OCI-M2 (cell line): ENCODE data around the gene IL1R2.

Source experiments
- DNase-seq: peaks from one replicate; lab custom pipeline; 2025; ENCODE audit not compliant: unreplicated experiment; lab: John Stamatoyannopoulos, UW

Gene IL1R2

GRCh38 chr2:102037681-102038080, 45.9 kb downstream of the IL1R2 start:
- no peak for DNase-seq

DNA sequence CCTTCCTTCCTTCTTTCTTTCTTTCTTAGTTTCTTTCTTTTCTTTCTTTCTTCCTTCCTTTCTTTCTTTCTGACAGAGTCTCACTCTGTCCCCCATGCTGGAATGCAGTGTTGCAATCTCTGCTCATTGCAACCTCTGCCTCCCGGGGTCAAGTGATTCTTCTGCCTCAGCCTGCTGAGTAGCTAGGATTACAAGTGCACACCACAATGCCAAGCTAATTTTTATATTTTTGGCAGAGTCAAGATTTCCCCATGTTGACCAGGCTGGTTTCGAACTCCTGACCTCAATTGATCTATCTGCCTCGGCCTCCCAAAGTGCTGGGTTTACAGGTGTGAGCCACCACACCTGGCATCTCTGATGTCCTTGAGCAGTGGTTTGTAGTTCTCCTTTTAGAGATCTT, 48.5 kb downstream of the IL1R2 start:
- DNase-seq: no peak

DNA sequence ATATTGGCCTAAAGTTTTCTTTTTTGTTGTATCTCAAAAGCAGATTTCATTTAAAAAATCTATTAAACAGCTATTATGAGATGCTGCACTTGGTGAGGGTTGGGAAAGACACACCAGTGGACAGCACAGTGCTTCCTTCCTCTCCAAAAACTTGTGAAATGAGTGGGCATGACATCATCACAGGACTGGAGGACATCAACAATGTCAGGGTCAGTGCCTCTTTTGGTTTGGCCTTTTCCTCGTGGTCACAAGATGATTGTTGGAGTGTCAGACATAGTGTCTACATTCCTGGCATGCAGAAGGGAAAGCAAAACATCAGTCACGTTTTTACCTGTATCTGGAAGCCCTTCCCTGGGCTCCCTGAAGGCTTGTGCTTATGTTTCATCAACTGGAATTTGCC, 49.6 kb downstream of the IL1R2 start:
- no peak for DNase-seq

DNA sequence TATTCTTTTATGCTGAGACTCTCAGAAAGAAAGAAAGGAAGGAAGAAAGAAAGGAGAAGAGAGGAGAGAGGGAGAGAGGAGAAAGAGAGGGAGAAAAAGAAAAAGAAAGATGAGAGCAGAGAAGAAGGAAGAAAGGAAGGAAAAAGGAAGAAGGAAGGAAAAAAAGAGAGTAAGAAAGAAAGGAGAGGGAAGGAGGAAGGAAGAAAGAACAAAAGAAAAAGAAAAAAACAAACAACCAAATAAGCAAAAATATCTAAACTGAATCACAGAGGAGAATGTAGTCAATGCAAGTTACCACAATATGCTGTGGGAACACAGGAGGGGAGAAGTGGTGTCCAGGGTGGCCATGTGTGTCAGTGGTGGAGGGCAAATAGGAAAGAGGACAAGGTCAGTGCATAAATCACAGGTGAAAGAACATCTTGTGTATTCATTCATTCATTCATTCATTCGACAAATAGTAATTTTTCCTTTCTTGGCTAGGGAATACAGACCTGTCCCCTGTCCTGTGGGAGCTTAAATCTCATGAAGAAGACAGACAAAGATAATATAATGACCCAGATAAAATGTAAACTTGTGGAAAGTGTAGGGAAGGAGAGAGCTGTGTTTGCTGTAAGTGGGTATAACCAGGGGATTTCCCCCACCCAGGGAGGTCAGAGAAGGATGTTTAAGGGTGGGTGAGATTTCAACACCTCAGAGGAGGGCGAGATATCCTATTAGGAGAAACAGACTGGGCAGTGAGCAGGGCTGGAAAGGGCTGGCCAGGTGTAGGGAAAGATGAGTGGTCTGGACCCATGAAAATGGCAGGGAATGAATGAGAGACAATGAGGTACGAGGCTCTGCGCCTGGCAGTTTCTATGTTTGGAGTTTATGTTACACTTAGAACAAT, 50.7 kb downstream of the IL1R2 start:
- no peak for DNase-seq

DNA sequence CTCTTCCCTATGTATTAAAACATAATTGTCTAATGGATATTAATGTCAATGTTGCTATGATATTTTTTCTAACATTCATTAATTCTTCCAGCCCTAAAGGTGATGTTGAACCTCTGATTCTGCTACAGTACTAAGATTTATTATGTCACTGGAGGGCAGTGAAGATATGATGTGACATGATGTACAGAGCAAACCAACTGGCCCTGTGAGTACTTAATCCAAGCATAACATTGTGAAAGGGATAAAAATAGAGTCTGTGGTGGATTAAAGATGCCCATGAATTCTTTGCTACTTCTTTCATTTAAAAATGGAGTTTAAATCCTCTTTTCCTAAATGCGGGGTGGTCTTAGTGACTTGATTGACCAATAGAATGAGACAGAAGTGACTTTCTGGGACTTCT, 51.8 kb downstream of the IL1R2 start:
- no peak for DNase-seq

- DNase-seq: no peak
Measured at GRCh38 chr2:102044235-102044896, 52.6 kb downstream of the IL1R2 start.

DNA sequence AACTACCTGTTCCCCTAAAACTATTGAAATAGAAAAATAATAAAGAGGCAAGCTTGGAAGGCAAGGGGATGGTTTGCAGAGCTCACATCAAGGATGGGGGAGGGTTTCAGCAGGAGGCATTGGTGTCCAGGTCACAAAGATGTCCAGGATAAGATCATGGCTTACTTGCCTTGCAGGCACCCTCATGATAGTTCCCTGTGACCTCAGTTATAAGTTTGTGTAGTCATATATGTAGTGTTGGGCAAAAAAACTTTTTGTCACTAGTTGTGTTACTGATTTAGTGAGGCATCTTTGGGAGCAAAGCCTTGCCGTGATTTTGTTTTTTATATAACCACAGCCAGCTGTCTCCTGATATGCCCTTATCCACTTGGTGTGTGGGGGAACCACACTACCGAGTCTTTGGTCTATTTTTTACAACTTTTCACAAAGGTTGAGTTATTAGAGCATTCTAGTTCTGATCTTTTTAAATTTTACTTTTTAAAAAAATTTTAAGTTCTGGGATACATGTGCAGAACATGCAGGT, 53.3 kb downstream of the IL1R2 start:
- no peak for DNase-seq

DNA sequence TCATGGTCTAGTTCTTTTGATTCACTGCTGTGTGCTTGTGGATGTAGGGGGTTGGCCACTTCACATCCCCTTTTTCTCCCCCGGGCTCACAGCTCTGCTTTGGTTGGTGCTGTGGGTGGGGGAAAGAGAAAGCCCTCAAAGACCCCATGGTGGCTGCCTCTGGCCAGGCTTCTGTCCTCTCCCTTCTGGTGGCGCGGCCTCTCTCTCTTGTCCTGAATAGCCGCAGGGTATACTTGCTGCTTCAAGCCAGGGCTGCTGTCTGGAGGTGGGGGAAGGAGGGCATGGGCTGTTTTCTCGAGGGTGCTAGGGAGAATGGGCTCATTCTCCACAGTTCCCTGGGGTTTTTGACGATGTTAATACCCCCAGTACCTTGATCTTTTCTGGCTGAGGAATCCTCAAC, 53.9 kb downstream of the IL1R2 start:
- DNase-seq: no peak

GRCh38 chr2:102046135-102046986, 54.6 kb downstream of the IL1R2 start:
- no peak for DNase-seq

GRCh38 chr2:102048465-102048864, 56.7 kb downstream of the IL1R2 start:
- DNase-seq: no peak

GRCh38 chr2:102049756-102050443, 58.1 kb downstream of the IL1R2 start:
- DNase-seq: no peak

DNA sequence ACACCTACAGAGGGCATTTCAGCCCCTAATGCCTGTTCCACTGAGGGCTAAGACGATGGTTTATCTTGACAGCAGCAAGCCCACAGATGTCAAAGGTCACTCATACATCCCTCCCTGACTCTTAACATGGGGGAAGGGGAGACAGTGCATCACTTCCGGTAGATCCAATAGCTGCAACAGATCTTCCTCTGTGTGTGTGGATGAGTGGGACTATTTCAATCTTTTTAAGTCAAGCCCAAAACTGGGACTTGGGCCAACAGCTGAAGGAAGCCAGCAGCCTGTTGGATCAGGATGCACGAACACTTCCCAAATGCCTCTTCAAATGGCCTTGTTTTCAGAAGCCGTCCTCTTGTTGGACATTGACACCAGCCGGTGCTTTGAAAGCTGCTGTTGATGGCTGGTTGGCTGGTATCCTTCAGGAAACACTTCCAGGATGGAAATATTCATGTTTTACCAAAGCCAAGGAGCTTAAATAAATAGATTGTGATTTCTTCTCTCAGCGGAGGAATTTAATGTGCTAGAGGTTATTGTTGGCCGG, 59.2 kb downstream of the IL1R2 start:
- DNase-seq: no peak

DNA sequence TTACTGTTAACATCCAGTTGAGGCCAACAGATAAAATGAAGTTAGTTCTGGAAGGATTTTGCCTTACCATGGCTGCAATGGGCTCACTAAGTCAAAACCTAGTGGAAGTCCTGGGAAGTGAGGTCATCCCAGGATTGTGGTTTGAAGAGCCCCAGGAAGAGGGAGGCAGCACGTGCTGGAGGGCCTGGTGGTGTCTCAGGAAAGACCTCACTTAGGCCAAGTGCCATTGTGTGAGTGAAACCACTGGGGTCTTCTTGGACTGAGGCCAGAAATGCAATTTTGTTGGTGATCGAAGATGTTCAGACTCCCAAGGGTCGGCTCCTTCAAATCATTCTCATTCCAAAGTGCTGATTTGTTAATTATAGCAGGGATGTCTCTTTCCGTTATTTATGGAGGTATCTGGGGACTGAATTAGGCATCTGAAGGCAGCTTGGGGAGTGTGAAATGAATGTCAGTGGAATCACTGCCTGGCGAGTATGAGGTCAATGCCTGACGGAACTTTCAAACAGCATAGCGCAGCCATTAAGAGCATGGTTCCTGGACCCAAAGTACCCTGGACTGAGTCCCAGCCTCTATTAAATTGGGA, 60.0 kb downstream of the IL1R2 start:
- no peak for DNase-seq

- DNase-seq: no peak
Measured at GRCh38 chr2:102052365-102052764, 60.6 kb downstream of the IL1R2 start.

- DNase-seq: no peak
Measured at GRCh38 chr2:102053096-102053495, 61.3 kb downstream of the IL1R2 start.

- DNase-seq: no peak
Measured at GRCh38 chr2:102055346-102055990, 63.7 kb downstream of the IL1R2 start.

DNA sequence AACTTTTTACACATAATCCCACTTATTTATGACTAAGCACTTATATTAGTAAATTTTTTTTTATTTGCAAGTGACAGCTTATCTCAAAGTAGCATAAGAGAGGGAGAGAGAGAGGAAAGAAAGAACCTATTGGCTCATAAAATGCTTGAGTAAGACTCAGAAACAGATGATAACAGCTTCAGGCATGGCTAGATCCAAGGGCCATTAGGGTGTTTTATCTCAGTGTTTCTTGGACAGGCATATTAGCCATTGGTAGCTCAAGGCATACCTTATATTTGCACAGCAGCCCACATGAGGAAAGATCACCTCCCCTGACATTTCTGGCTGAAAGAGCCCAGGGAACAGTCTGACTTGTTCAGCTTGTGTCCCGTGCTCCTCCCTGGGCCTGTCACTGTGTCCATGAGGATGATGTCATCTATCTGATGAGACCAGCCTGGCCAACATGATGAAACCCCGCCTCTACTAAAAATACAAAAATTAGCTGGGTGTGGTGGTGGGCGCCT, 64.4 kb downstream of the IL1R2 start:
- no peak for DNase-seq

DNA sequence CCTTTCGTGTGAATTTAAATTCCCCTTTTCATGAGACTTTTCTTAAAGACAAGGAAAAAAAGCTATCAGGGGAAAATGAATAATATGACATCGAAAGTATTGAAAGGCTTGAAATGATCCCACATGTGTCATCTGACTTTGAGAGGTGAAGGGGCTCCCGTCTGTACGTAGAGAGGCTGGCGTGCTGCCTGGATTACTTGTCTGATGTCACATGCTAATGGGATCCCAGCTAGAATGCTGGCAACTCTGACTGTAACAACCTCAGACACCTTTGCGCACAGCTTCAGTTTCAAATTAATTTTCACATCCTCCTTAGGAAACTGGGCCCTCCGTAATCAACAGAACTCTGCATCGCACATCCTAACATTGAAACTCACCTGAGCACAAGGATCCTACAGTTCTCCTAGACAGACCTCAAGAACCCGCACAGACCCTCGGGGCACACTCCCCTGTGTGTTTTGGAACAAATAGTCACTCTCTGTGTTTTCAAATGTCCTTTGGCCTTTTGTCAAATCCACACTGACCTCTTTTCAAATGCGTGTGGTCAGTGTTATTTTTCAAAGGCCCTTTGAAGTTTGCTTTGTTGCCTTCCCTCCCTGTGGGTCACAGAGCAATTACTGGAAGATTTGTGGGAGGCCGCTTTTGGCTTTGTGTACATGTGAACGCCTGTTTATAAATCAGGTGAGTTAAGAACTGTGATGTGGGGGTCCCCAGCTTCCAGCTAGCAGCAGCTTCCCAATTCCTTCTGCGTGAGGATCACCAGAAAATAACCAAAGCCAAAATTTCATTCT, 65.9 kb downstream of the IL1R2 start:
- DNase-seq: no peak
